ENCODE measurements around the gene MTCL1.

GRCh38 chr18:8656232-8656631 is 49.1 kb upstream of the MTCL1 start:
- TF ChIP-seq CTCF (conservative IDR thresholded peaks at IDR 0.05 in 1 of 2, IDR thresholded peaks at IDR 0.05 in 1 of 2; ENCODE audit: low read depth in 1 of 2, low read length in 2 of 2) = no peak
- no peak for TF ChIP-seq EZH2 (IDR thresholded peaks at IDR 0.05; ENCODE audit: low read length, missing control alignments)
